AML-193 (cell line): Measurements from ENCODE around the gene YTHDC2.

ENCODE experiments used
- DNase-seq, 2 experiments: peaks; one replicate each; lab custom pipeline; 2025; lab: John Stamatoyannopoulos, UW

The YTHDC2 gene

GRCh38 chr5:113513384-113514288, at the start of gene YTHDC2:
Gene YTHDC2, plus strand, starts transcription at chr5:113513694. Its CDS starts 202 bp downstream, at chr5:113513896.
- DNase-seq = peak; percentile 81 to 83

- no peak for DNase-seq
These were observed 39.3 kb upstream of the YTHDC2 start for GRCh38 chr5:113474100-113474728.

- no peak for DNase-seq
These were observed 34.8 kb upstream of the YTHDC2 start for GRCh38 chr5:113478691-113479090.

GRCh38 chr5:113480243-113480642, 33.3 kb upstream of the YTHDC2 start:
- no peak for DNase-seq

- no peak for DNase-seq
These were observed 26.1 kb upstream of the YTHDC2 start for GRCh38 chr5:113487416-113487780.

- DNase-seq = no peak
These were observed 25.5 kb upstream of the YTHDC2 start, which contains the start of gene MCC for GRCh38 chr5:113487781-113488644. Gene MCC, minus strand, starts transcription at chr5:113488453.

GRCh38 chr5:113488645-113489184, 24.8 kb upstream of the YTHDC2 start:
- DNase-seq = no peak

GRCh38 chr5:113489299-113489698, 24.2 kb upstream of the YTHDC2 start:
- peak; percentile 68 to 81 for DNase-seq

- no peak for DNase-seq
These were observed 23.2 kb upstream of the YTHDC2 start for GRCh38 chr5:113490317-113490716.

GRCh38 chr5:113491022-113491421, 22.5 kb upstream of the YTHDC2 start:
- DNase-seq = no peak

- no peak for DNase-seq
These were observed 20.0 kb upstream of the YTHDC2 start for GRCh38 chr5:113493446-113493845.

GRCh38 chr5:113495422-113495841, 18.1 kb upstream of the YTHDC2 start:
- no peak for DNase-seq

- DNase-seq = no peak
These were observed 11.4 kb upstream of the YTHDC2 start for GRCh38 chr5:113502073-113502472.

GRCh38 chr5:113503146-113503545, 10.3 kb upstream of the YTHDC2 start:
- DNase-seq = no peak

GRCh38 chr5:113505181-113505580, 8.3 kb upstream of the YTHDC2 start:
- no peak for DNase-seq

GRCh38 chr5:113507601-113508000, 5.9 kb upstream of the YTHDC2 start:
- DNase-seq = no peak

- DNase-seq = no peak
These were observed 4.7 kb upstream of the YTHDC2 start for GRCh38 chr5:113508756-113509155.

GRCh38 chr5:113510836-113511451, 2.5 kb upstream of the YTHDC2 start:
- DNase-seq = peak; percentile 33 to 46

- no peak for DNase-seq
These were observed 1.2 kb upstream of the YTHDC2 start for GRCh38 chr5:113512341-113512740.

- no peak for DNase-seq
These were observed 768 bp downstream of the YTHDC2 start for GRCh38 chr5:113514289-113514635.

GRCh38 chr5:113518884-113519283, 5.4 kb downstream of the YTHDC2 start:
- no peak for DNase-seq

GRCh38 chr5:113519412-113519811, 5.9 kb downstream of the YTHDC2 start:
- DNase-seq = no peak
